Ishikawa (cell line): ENCODE measurements around the gene EGFR.

Experiments used
- CEBPB ChIP-seq: IDR thresholded peaks from 2 replicates; pipeline ENCODE4 v1.6.1; 2012
- CREB1 ChIP-seq: IDR thresholded peaks from 2 replicates; pipeline ENCODE4 v1.6.1; 2012; ENCODE audit warnings: low read depth
- EGR1 ChIP-seq: IDR thresholded peaks from 2 replicates; pipeline ENCODE4 v1.6.1; 2012
- EP300 ChIP-seq: IDR thresholded peaks from 2 replicates; pipeline ENCODE4 v1.6.1; 2012; ENCODE audit warnings: borderline replicate concordance
- FOXM1 ChIP-seq: IDR thresholded peaks from 2 replicates; pipeline ENCODE4 v1.6.1; 2012; ENCODE audit warnings: low read depth, borderline replicate concordance
- MAX ChIP-seq: IDR thresholded peaks from 2 replicates; pipeline ENCODE4 v1.6.1; 2012
- NFIC ChIP-seq: IDR thresholded peaks from 2 replicates; pipeline ENCODE4 v1.6.1; 2012
- RAD21 ChIP-seq: IDR thresholded peaks from 2 replicates; pipeline ENCODE4 v1.6.1; 2012; ENCODE audit warnings: low read depth
- REST ChIP-seq: IDR thresholded peaks from 2 replicates; pipeline ENCODE4 v1.6.1; 2012; ENCODE audit warnings: low read depth, mild to moderate bottlenecking
- TAF1 ChIP-seq: IDR thresholded peaks from 2 replicates; pipeline ENCODE4 v1.6.1; 2012; ENCODE audit warnings: low read depth, mild to moderate bottlenecking
- TCF12 ChIP-seq: IDR thresholded peaks from 2 replicates; pipeline ENCODE4 v1.6.1; 2012; ENCODE audit warnings: low read depth
- TEAD4 ChIP-seq: IDR thresholded peaks from 2 replicates; pipeline ENCODE4 v1.6.1; 2012
- USF1 ChIP-seq: IDR thresholded peaks from 2 replicates; pipeline ENCODE4 v1.6.1; 2012
- YY1 ChIP-seq: IDR thresholded peaks from 2 replicates; pipeline ENCODE4 v1.6.1; 2012; ENCODE audit warnings: low read depth
- ZBTB7A ChIP-seq: IDR thresholded peaks from 2 replicates; pipeline ENCODE4 v1.6.1; 2012; ENCODE audit warnings: low read depth

EGFR gene

GRCh38 chr7:54986716-54987115 is 32.1 kb upstream of the EGFR start:
- no peak for TF ChIP-seq TEAD4
- no peak for TF ChIP-seq USF1
- TF ChIP-seq ZBTB7A: no peak
- TF ChIP-seq NFIC: no peak
- no peak for TF ChIP-seq REST
- no peak for TF ChIP-seq MAX
- TF ChIP-seq EP300: no peak
- no peak for TF ChIP-seq RAD21
- no peak for TF ChIP-seq FOXM1
- no peak for TF ChIP-seq CEBPB
- TF ChIP-seq EGR1: no peak
- TF ChIP-seq CREB1: no peak
- TF ChIP-seq TCF12: no peak
- no peak for TF ChIP-seq YY1
- TF ChIP-seq TAF1: no peak

GRCh38 chr7:54987772-54988171 is 31.0 kb upstream of the EGFR start:
- TF ChIP-seq EGR1 (no peak), NFIC (no peak), ZBTB7A (no peak), CEBPB (no peak), REST (no peak), YY1 (no peak), USF1 (no peak), TAF1 (no peak), EP300 (no peak), MAX (no peak), RAD21 (no peak), CREB1 (no peak), TCF12 (no peak), FOXM1 (no peak), TEAD4 (no peak)

- TF ChIP-seq TCF12 (no peak), FOXM1 (no peak), EP300 (no peak)
Measured at GRCh38 chr7:54988516-54988915, 30.3 kb upstream of the EGFR start.

GRCh38 chr7:54989453-54990225 is 29.2 kb upstream of the EGFR start:
- no peak for TF ChIP-seq EGR1
- TF ChIP-seq MAX: no peak
- no peak for TF ChIP-seq YY1
- TF ChIP-seq TEAD4: no peak
- no peak for TF ChIP-seq CEBPB
- no peak for TF ChIP-seq CREB1
- no peak for TF ChIP-seq REST
- no peak for TF ChIP-seq TCF12
- no peak for TF ChIP-seq RAD21
- TF ChIP-seq ZBTB7A: no peak
- no peak for TF ChIP-seq FOXM1
- TF ChIP-seq EP300: no peak
- TF ChIP-seq NFIC: no peak
- TF ChIP-seq USF1: no peak
- TF ChIP-seq TAF1: no peak
